ENCODE measurements around the gene ZNF564. TPM values are rescaled to one million over a fixed set of nuclear protein-coding genes. Genes with fewer than 3 reads are reported as not detected.
A peak's percentile ranks its signal among the peaks of the same experiment; 100 is the strongest.
"Not testable (repeated sequence)": the region's sequence is repeated elsewhere in the genome, so short reads cannot be mapped to it uniquely, and the experiment has no call there.

ZNF564 gene
- total RNA-seq, 2 donors from 2014 or later = 8.5 to 8.6 TPM

- H3K9me3 ChIP-seq = peaks cover 7 to 26% of the 10 kb centered on the region in 2 donors
- no peaks in the 10 kb centered on the region for H3K4me1 ChIP-seq
- H3K36me3 ChIP-seq = peaks cover 43% of the 10 kb centered on the region
- no peak overlapping the region for H3K27ac ChIP-seq
- no peak overlapping the region for H3K4me3 ChIP-seq
- TF ChIP-seq CTCF (IDR thresholded peaks at IDR 0.05) = no peak
- DNase-seq (ENCODE audit: low spot score) = no peak
- H3K27me3 ChIP-seq = no peaks in the 10 kb centered on the region
These were observed 29.0 kb upstream of the ZNF564 start for GRCh38 chr19:12580180-12580694.

- Histone ChIP-seq H3K4me3 (no peak overlapping the region), H3K27me3 (no peaks in the 10 kb centered on the region), H3K27ac (no peak overlapping the region), H3K9me3 (peaks cover 7 to 26% of the 10 kb centered on the region in 2 donors), H3K36me3 (peaks cover 43% of the 10 kb centered on the region), H3K4me1 (no peaks in the 10 kb centered on the region)
- no peak for TF ChIP-seq CTCF (IDR thresholded peaks at IDR 0.05)
- DNase-seq (ENCODE audit: low spot score) = no peak
These were observed 27.4 kb upstream of the ZNF564 start for GRCh38 chr19:12578641-12579040.

GRCh38 chr19:12574036-12574435 is 22.8 kb upstream of the ZNF564 start:
- Histone ChIP-seq H3K4me3 (no peak overlapping the region), H3K9me3 (no peaks in the 10 kb centered on the region), H3K27ac (no peak overlapping the region), H3K27me3 (no peaks in the 10 kb centered on the region), H3K36me3 (peaks cover 7% of the 10 kb centered on the region), H3K4me1 (no peaks in the 10 kb centered on the region)
- no peak for DNase-seq (ENCODE audit: low spot score)
- TF ChIP-seq CTCF (IDR thresholded peaks at IDR 0.05) = no peak

GRCh38 chr19:12567951-12568350 is 16.7 kb upstream of the ZNF564 start:
- Histone ChIP-seq H3K27ac (no peak overlapping the region), H3K4me3 (no peak overlapping the region), H3K9me3 (no peaks in the 10 kb centered on the region), H3K4me1 (peaks cover 0 to 7% of the 10 kb centered on the region in 2 donors), H3K27me3 (no peaks in the 10 kb centered on the region), H3K36me3 (no peaks in the 10 kb centered on the region)
- DNase-seq (ENCODE audit: low spot score) = no peak
- TF ChIP-seq CTCF (IDR thresholded peaks at IDR 0.05) = no peak

- not testable (repeated sequence) for H3K4me3 ChIP-seq; H3K27me3 ChIP-seq; DNase-seq (ENCODE audit: low spot score); H3K4me1 ChIP-seq; H3K36me3 ChIP-seq; H3K9me3 ChIP-seq; H3K27ac ChIP-seq
These were observed 15.1 kb upstream of the ZNF564 start for GRCh38 chr19:12566380-12566779.

GRCh38 chr19:12564016-12564664 is 12.9 kb upstream of the ZNF564 start:
- Histone ChIP-seq H3K4me3 (no peak overlapping the region), H3K9me3 (no peaks in the 10 kb centered on the region), H3K27me3 (no peaks in the 10 kb centered on the region), H3K36me3 (no peaks in the 10 kb centered on the region), H3K4me1 (peaks cover 0 to 7% of the 10 kb centered on the region in 2 donors), H3K27ac (no peak overlapping the region)
- TF ChIP-seq CTCF (IDR thresholded peaks at IDR 0.05) = peak; percentile 93 to 99
- peak; percentile 92 for DNase-seq (ENCODE audit: low spot score)
